Ovary (tissue), 3 donors: ENCODE results near the gene LGALS7.

ENCODE experiments used
- EP300 ChIP-seq: sonication (generic); formaldehyde crosslinking; IDR thresholded peaks from one replicate; pipeline ENCODE4 v1.6.1; 2017; ENCODE audit warnings: antibody characterized with exemption
- TF ChIP-seq, protein P1 (sequence below), 3 donors: fragments of 450-650 bp in 2 of 3; fragments of 200-600 bp in 1 of 3; IDR thresholded peaks; one replicate each; pipeline versions ENCODE4 v1.5.1 to v1.8.0; 2016 to 2022; ENCODE audit warnings: antibody characterized with exemption in 3 of 3, mild to moderate bottlenecking in 1 of 3
- donor health status: DM: no; HTN: no; CAD: no.

DNA sequence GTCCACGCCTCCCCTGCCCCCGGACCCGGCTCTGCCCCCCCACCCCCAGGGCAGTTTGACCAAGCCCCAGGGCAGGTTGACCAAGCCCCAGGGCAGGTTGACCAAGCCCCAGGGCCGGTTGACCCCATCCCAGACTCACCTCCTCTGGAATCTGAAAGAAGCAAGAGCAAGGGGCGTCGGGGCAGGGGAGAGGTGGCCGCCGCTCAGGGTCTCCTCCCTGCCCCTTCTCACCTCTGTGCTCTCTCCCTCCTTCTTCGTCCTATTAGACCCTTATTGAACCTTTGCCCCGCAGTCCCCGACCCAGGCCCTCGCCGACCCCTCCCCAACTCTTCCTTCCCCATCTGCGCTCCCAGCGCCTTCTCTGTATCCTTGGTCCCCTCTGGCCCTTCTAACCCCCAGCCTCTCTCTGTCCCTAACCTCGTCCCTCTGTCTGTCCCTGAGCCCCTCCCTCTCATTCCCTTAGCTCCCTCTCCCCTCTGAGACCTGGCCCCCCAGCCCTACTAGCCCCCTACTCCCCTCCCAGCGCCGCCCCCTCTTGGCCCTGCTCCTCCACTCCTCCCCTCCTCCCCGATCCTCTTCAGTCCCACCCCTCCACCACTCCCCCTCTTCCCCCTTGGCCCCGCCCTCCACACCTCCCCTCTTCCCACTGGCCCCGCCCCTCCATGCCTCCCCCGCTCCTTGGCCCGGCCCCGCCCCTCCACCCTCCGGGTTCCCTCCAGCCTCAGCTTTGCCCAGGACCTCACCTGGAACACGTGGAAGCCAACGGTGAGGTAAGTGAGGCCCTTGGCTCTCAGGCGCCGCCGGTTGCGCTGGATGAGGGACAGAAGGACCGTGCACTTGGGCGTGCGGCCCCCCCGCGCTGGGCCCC, 36.7 kb downstream of the LGALS7 start:
- TF ChIP-seq, protein P1, sequence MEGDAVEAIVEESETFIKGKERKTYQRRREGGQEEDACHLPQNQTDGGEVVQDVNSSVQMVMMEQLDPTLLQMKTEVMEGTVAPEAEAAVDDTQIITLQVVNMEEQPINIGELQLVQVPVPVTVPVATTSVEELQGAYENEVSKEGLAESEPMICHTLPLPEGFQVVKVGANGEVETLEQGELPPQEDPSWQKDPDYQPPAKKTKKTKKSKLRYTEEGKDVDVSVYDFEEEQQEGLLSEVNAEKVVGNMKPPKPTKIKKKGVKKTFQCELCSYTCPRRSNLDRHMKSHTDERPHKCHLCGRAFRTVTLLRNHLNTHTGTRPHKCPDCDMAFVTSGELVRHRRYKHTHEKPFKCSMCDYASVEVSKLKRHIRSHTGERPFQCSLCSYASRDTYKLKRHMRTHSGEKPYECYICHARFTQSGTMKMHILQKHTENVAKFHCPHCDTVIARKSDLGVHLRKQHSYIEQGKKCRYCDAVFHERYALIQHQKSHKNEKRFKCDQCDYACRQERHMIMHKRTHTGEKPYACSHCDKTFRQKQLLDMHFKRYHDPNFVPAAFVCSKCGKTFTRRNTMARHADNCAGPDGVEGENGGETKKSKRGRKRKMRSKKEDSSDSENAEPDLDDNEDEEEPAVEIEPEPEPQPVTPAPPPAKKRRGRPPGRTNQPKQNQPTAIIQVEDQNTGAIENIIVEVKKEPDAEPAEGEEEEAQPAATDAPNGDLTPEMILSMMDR (IDR thresholded peaks at IDR 0.05) = no peak
- TF ChIP-seq EP300 = no peak
